Stomach (tissue), 9 donors: ENCODE data around the gene RNF213. TPM values are rescaled to one million over a fixed set of nuclear protein-coding genes. Genes with fewer than 3 reads are reported as not detected.

Experiments
- DNase-seq, 2 donors: peaks; one replicate each; pipeline versions ENCODE4 v3.0.0 to v3.0.0-alpha.2; 2013 to 2019
- H3K27ac ChIP-seq, 5 donors: fragments of 200-600 bp in 4 of 5; sonication (generic) in 4 of 5; one replicate each; pipeline ENCODE4 v1.5.1; 2013 to 2019; ENCODE audit warnings: mild to moderate bottlenecking in 1 of 5, moderate library complexity in 1 of 5
- H3K27me3 ChIP-seq, 3 donors: fragments of 200-600 bp; sonication (generic); one replicate each; pipeline ENCODE4 v1.5.1; 2017 to 2019; ENCODE audit warnings: mixed run types in 1 of 3
- H3K36me3 ChIP-seq, 4 donors: fragments of 200-600 bp; sonication (generic); 1 replicate in 3 of 4; 2 replicates in 1 of 4; pipeline ENCODE4 v1.5.1; 2016 to 2019
- H3K4me1 ChIP-seq, 4 donors: fragments of 200-600 bp; sonication (generic); one replicate each; pipeline ENCODE4 v1.5.1; 2016 to 2019
- H3K4me3 ChIP-seq, 4 donors: fragments of 200-600 bp; sonication (generic) in 3 of 4; one replicate each; pipeline ENCODE4 v1.5.1; 2016 to 2019; ENCODE audit warnings: mild to moderate bottlenecking in 1 of 4
- H3K9me3 ChIP-seq, 4 donors: fragments of 200-600 bp; sonication (generic); one replicate each; pipeline ENCODE4 v1.5.1; 2016 to 2019
- EP300 ChIP-seq: sonication (generic); formaldehyde crosslinking; IDR thresholded peaks from one replicate; pipeline ENCODE4 v1.6.1; 2017; ENCODE audit warnings: antibody characterized with exemption
- POLR2A ChIP-seq, 4 donors: fragments of 450-650 bp; IDR thresholded peaks; one replicate each; pipeline ENCODE4 v1.6.1; 2016; ENCODE audit warnings: antibody characterized with exemption in 4 of 4, control low read depth in 2 of 4, mild to moderate bottlenecking in 1 of 4, moderate library complexity in 1 of 4
- POLR2AphosphoS5 ChIP-seq, 3 donors: sonication (generic); formaldehyde crosslinking; IDR thresholded peaks; one replicate each; pipeline ENCODE4 v1.6.1; 2016; ENCODE audit warnings: antibody characterized with exemption in 3 of 3
- WGBS, 5 donors: extraction: QIAGEN DNeasy Blood & Tissue Kit in 3 of 5; methylation state at CpG; one replicate each; pipeline versions ENCODE4 v1.1.5 to v1.1.7; 2013 to 2018; 5-methylcytosine and 5-hydroxymethylcytosine counted together
- intact Hi-C: fragments of 100-400 bp; cut with DNase I; formaldehyde crosslinking; loops from one replicate; pipeline ENCODE4 v1.15.1; 2023; ENCODE audit warnings: low total_unique reads
- polyA plus RNA-seq, 3 donors: library from polyadenylated mRNA; stranded (reverse); fragments of 200-250 nt; gene quantifications; one replicate each; pipeline ENCODE4 v1.2.3, GENCODE V29; 2013
- total RNA-seq, 5 donors: library from RNA; depleted of rRNA; stranded (reverse); fragments of >200 nt; gene quantifications; one replicate each; pipeline versions ENCODE4 v1.1.0 to v1.2.3, GENCODE V29; 2014 to 2016
- TF ChIP-seq, protein P1 (sequence below), 7 experiments: fragments of 450-650 bp in 4 of 7; fragments of 200-600 bp in 3 of 7; sonication (generic) in 3 of 7; IDR thresholded peaks; one replicate each; pipeline ENCODE4 v1.5.1; 2016 to 2019; ENCODE audit warnings: antibody characterized with exemption in 7 of 7, control low read depth in 2 of 7, mild to moderate bottlenecking in 1 of 7
- donor health status: healthy with polysubstance abuse.
- donor health status: Bipolar disorder and iron deficiency.
- donor health status: healthy.

Gene RNF213
- total and polyA plus RNA-seq, 8 donors, result 12.3 to 358 (median 138) TPM

DNA sequence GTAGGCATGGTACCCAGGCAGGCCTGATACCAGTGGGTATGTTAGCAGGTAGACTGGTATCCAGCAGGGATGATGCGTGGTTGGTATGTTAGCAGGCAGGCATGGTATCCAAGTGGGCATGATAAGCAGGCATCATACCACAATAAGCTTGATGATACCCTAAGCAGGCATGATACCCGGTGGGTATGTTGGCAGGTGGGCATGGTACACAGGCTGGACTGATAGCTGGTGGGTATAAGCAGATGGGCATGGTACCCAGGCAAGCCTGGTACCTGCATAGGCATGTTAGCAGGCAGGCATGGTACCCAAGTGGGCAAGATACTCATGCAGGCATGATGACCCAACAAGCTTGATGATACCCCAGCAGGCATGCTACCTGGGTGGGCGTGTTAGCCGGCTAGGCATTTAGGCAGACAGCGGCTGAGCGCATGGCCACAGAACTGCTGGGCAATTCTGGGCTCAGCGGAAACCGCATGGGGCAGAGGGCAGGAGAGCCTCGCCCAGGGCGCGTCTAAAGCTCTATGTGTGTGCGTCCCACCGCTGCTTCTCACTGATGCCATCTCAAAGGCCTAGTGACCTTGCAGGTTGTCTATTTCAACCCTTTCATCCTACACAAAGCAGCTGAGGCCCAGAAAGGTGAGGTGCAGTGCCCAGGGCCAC lies 42.8 kb upstream of the RNF213 start:
- no peak for DNase-seq
- Histone ChIP-seq H3K36me3 (peaks cover 0 to 58% (median 53%) of the 10 kb centered on the region in 4 donors), H3K27me3 (no peaks in the 10 kb centered on the region), H3K27ac (no peak overlapping the region), H3K4me3 (no peak overlapping the region), H3K4me1 (peaks cover 17 to 48% (median 45%) of the 10 kb centered on the region in 4 donors), H3K9me3 (no peaks in the 10 kb centered on the region)
- TF ChIP-seq POLR2AphosphoS5 (IDR thresholded peaks at IDR 0.05), result no peak
- TF ChIP-seq EP300, result no peak
- TF ChIP-seq, protein P1, sequence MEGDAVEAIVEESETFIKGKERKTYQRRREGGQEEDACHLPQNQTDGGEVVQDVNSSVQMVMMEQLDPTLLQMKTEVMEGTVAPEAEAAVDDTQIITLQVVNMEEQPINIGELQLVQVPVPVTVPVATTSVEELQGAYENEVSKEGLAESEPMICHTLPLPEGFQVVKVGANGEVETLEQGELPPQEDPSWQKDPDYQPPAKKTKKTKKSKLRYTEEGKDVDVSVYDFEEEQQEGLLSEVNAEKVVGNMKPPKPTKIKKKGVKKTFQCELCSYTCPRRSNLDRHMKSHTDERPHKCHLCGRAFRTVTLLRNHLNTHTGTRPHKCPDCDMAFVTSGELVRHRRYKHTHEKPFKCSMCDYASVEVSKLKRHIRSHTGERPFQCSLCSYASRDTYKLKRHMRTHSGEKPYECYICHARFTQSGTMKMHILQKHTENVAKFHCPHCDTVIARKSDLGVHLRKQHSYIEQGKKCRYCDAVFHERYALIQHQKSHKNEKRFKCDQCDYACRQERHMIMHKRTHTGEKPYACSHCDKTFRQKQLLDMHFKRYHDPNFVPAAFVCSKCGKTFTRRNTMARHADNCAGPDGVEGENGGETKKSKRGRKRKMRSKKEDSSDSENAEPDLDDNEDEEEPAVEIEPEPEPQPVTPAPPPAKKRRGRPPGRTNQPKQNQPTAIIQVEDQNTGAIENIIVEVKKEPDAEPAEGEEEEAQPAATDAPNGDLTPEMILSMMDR (IDR thresholded peaks at IDR 0.05), result no peak
- no peak for TF ChIP-seq POLR2A (IDR thresholded peaks at IDR 0.05)
- 94 to 97% (median 95%) methylated on average over 13 of the region's 13 CpGs for WGBS, 5 donors
- intact Hi-C loops, result no loop called here

DNA sequence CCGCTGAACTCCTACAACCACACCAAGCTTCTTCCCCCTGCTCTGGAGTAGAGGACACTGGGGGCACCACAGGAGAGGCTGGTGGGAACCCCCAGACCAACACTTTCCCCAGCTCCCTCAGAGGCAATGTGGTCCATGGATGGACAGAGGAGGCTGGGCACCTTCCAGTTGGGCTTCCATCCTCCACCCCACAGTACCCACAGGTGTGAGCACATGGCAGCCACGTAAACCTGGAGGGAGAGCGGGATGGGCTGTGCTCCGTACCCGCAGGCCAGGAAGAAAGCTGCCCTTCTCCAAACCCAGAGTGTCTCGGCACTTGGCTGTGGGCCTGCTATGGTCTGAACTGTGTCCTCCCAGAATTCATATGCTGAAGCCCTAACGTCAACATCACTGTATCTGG lies 42.3 kb upstream of the RNF213 start:
- H3K4me1 ChIP-seq, result peaks cover 17 to 46% (median 44%) of the 10 kb centered on the region in 4 donors
- no peak overlapping the region for H3K4me3 ChIP-seq
- no peaks in the 10 kb centered on the region for H3K27me3 ChIP-seq
- H3K27ac ChIP-seq, result peak overlapping the region in 1 of 5 donors; percentile 93
- 84 to 97% (median 93%) methylated on average over 7 of the region's 7 CpGs for WGBS, 5 donors
- intact Hi-C loops, result no loop called here
- peaks cover 0 to 54% (median 50%) of the 10 kb centered on the region in 4 donors for H3K36me3 ChIP-seq
- DNase-seq, result no peak
- no peaks in the 10 kb centered on the region for H3K9me3 ChIP-seq
- TF ChIP-seq EP300, result no peak
- TF ChIP-seq, protein P1 (IDR thresholded peaks at IDR 0.05), result no peak
- no peak for TF ChIP-seq POLR2A (IDR thresholded peaks at IDR 0.05)
- no peak for TF ChIP-seq POLR2AphosphoS5 (IDR thresholded peaks at IDR 0.05)

DNA sequence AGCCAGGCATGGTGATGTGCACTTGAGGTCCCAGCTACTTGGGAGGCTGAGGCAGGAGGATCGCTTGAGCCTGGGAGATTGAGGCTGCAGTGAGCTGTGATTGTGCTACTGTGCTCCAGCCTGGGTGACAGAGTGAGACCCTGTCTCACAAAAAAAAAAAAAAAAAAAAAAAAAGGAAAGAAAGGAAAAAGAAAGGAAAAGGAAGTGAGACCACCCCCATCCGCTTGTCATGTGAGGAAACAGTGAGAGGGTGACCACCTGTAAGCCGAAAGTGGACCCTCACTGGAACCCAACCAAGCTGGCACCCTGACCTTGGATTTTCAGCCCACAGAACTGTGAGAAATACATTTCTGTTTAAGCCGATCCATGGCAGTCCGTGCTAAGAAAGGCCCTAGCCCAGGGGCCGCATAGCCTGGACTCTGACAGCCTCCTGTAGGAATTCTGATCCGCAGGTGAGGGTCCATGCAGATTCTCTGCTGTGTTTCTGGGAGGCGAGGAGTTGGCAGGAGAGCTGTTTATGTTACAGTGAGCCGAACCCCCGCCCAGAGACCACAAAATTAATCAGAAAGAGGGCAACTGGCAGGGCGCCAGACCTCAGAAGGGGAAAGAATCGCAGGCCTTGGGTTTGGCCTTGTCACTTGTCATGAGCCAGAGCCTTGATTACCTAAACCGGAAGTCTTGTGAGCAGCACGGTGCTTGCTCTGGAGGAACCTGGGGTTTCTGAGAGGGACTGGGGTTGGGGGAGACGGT lies 41.5 kb upstream of the RNF213 start:
- WGBS, 5 donors, result 20 to 26% (median 21%) methylated on average over 15 of the region's 15 CpGs
- intact Hi-C loops, result no loop called here
- TF ChIP-seq POLR2AphosphoS5 (IDR thresholded peaks at IDR 0.05), result peak; percentile 38 to 63 (median 42)
- TF ChIP-seq, protein P1 (IDR thresholded peaks at IDR 0.05), result no peak
- peak overlapping the region; percentile 67 to 99 (median 91) for H3K4me3 ChIP-seq
- H3K36me3 ChIP-seq, result peaks cover 0 to 47% (median 43%) of the 10 kb centered on the region in 4 donors
- H3K9me3 ChIP-seq, result no peaks in the 10 kb centered on the region
- H3K27me3 ChIP-seq, result no peaks in the 10 kb centered on the region
- DNase-seq, result peak; percentile 85 to 92
- peaks cover 17 to 47% (median 45%) of the 10 kb centered on the region in 4 donors for H3K4me1 ChIP-seq
- H3K27ac ChIP-seq, result peak overlapping the region; percentile 83 to 93 (median 90)

DNA sequence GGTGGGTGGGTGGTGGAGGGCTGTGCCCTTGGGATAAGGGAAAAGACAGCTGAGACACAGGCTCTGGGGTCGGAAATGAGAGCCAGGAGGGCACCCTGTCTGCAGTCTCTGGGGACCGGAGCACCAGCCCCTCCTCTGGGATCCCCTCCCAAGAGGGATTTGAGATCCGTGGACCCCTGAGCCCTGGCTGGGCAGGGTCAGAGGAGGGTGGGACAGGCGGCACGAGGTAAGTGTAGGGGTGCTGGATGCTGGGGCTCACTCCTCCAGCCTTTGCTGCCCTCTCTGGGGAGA lies 40.9 kb upstream of the RNF213 start:
- Histone ChIP-seq H3K9me3 (no peaks in the 10 kb centered on the region), H3K36me3 (peaks cover 0 to 41% (median 38%) of the 10 kb centered on the region in 4 donors), H3K27me3 (no peaks in the 10 kb centered on the region), H3K4me3 (peak overlapping the region; percentile 67 to 99 (median 91)), H3K4me1 (peaks cover 17 to 47% (median 45%) of the 10 kb centered on the region in 4 donors), H3K27ac (peak overlapping the region; percentile 83 to 93 (median 90))
- no peak for DNase-seq
- 0 to 2% (median 0%) methylated on average over 5 of the region's 5 CpGs for WGBS, 5 donors
- intact Hi-C loops, result no loop called here
- TF ChIP-seq EP300 (no peak), POLR2A (IDR thresholded peaks at IDR 0.05) (no peak), POLR2AphosphoS5 (IDR thresholded peaks at IDR 0.05) (no peak)
- TF ChIP-seq, protein P1 (IDR thresholded peaks at IDR 0.05), result no peak
